NCI-H2171 treated with DMSO at 0.1 percent for 48 hours (cell line): ENCODE results near the gene PPHLN1.

Experiments
- DNase-seq: peaks from one replicate; lab custom pipeline; 2025; lab: John Stamatoyannopoulos, UW

Gene PPHLN1

DNA sequence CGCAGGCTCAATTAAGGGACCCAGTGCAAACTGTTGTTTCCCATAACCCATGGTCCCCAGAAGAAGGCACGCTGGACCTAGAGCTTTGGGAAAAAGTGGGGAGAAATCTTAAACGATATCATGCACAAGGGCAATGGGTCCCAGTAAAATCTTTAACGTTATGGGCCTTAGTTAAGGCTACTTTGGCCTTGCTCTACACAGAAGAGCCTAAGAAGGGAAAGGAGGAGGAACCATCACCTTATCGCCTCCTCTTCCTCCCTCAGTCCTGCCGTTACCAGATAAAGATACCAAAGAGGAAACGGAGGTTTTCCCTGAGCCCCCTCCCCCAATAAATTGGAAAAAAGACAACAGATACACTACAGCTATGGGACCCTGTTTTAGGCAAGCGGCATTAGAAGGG is 116.9 kb downstream of the PPHLN1 start:
- no peak for DNase-seq

DNA sequence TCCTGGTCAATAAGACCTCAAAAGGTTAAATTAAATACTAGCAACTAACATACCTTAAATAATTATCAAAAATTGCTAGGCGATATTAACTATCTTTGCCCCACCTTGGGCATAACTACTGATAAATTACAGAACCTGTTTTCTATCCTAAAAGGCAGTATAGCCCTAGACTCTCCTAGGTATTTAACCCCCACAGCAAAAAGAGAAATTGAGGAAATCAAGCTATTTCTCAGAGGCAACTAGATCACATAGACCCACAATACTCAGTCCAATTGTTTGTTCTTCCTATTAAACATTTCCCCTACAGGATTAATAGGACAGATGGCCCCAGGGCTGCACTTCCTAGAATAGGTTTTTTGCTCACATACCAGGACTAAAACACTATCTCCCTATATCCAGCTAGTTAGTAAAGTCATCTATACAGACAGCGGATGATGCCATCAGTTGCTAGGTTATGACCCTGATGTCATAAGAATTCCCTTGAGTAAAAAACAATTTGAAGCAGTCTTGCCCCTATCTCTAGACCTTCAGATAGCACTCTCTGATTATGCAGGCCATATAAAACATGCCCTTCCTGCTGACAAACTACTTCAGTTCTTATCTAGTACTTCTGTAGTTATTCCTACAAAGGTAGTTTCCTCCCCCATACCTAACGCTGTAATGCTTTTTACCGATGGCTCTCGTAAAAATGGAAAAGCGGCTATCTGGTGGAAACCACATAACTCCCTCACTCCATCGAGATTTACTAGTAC is 118.4 kb downstream of the PPHLN1 start:
- no peak for DNase-seq

DNA sequence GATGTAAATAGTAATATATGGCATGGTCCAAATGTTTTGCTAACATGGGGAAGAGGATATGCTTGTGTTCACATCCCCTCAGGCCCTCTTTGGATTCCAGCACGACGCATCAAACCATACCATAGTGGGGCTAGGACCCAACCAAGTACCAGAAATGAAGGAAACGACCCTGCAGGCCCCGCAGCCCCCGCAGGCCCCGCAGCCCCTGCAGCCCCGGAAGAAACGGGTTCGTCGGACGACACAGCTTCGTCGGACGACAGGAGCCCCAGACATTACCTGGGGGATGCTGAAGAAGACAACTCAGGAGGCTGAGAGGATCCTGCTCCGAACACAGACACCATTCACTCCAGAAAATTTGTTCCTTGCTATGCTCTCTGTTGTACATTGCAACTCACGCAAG is 119.9 kb downstream of the PPHLN1 start:
- DNase-seq: no peak

DNA sequence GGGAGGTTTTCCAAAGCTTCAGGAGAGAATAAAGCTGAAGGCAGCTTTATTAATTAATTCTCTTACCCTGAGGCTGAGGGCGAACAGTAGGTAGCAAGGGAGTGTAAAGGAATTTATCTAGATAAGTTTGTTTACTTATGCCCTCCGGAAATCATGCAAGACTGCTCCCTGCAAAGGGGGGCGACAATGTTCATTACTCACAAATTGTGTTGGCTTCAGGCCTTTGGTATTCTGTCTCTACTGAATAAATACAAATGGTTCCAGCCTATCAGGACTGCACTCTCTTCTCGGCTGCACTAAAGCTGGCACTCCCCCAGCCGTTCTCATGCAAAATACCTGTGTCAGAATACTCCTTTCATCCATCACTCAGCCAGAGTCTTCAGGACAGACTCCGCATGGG is 120.8 kb downstream of the PPHLN1 start:
- no peak for DNase-seq

DNA sequence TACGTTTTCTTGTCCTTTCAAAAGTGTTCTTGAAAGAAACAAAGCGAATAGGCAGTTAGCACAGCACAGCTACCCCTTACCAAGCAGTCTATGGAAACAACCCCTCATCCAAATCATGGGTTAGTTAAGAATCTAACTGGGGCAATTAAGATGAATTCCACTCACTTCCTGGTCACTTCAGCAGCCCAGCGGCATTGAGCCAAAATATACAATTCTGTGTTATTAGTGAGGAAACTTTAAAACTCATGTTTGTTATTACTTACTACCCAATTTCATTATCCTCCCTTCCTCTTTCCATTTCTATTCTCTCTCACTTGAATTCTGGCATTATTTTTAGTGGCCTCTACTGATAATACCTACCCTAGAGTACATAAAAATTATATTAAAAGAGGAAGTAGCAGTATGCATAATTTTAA is 121.4 kb downstream of the PPHLN1 start:
- no peak for DNase-seq

DNA sequence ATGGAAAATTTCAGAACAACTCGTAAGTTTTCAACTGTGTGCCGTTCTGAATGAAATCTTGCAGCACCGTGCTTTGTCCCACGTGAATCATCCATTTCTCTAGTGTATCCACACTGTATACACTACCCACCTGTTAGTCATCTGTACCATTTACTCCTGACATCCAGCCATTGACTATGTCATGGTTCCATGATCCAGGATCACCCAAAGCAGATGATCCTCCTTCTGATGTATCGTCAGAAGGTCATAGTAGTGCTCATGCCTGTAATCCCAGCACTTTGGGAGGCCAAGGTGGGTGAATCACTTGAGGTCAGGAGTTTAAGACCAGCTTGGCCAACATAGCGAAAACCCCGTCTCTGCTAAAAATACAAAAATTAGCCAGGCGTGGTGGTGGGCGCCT is 122.9 kb downstream of the PPHLN1 start:
- DNase-seq: no peak

DNA sequence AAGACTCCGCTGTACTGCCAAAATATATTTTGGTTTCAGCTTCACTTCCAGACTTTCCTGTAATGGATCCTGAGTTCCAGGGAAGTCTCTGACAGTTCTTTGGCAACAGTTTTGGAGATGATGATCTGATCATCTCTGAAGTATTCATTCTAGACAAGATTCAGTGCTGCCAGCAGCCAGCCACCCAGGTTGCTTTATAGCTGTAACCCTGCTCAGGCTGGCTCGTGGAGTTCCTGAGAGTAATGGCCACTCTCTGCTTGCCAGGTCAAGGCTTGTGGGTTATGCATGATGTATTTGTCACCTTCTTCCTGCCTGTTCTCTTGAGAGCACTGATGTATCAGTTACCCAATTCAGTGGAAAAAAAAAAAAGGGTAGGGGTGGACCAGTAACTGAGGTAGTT is 124.3 kb downstream of the PPHLN1 start:
- no peak for DNase-seq

DNA sequence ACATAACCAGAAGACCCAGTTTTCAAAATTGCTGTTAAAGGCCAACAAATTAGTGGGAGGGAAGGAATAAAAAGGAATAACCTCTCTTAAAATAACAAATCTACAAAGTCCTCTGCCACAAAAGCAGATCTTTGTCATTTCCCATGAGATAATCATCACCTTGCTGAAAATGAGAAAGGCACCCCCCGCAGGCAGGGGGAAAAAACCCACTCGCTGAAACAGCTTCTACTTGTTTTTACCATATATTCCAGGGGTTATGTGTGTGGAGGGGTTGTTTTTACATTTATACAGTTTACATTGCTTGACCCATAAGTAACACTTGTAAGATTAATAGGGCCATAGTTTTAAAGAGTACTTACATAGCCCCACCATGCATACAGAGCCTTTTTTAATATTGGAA is 132.6 kb downstream of the PPHLN1 start:
- no peak for DNase-seq

DNA sequence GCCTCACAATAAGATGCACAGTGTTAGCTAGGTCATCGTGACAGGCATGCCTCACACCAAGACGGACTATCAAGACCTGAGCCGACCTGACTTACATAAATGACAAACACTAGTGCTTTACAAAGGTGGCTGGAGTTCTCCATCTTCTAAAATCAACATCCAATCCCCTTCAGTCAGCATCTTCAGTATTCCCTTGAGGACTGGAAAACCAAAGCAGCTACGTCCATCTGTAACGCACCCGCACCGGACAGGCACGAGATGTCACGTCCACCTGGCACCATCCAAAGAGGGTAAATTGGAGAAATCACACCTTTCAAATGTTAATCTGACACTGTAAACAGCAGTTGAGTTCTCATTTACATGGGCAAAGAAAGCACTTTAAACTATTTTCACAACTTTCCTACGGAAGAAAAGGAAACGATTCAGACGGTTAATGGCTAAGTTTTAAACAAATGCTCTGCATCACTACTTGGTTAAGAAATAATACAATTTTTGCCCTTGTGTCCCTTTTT is 133.4 kb downstream of the PPHLN1 start:
- no peak for DNase-seq

DNA sequence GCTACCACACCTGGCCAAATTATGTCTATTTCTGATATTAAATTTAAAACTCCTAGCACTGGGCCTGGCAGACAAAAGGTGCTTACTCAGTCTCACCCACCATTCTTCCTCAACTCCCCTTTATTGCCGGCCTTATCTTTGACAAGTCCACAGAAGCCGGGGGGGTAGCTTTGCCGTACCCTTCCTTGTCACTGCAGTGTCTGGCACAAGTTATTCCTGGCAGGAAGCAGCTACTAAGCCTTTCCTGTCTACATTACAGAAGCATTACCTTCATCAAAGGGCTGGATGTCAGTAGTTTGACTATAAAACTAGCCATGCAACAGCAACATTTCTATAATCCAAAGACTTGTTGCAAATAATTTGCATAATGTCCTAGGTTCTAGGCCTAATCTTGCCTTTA is 136.5 kb downstream of the PPHLN1 start:
- no peak for DNase-seq

DNA sequence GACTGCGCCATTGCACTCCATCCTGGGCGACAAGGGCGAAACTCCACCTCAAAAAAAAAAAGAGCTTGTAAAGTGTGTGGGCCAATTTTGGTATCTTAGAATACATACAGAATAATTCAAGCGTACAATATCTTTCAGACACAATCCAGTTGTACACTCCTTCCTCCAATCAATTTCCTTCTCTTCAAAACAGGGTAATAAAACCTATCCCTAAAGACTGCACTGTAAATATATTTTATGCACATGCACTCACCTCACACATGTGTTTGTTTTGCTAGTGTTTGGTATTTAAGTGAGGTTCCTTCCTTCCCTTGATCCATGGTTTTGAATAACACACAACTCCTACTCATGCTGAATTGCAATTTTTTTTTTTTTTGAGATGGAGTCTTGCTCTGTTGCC is 137.7 kb downstream of the PPHLN1 start:
- no peak for DNase-seq

DNA sequence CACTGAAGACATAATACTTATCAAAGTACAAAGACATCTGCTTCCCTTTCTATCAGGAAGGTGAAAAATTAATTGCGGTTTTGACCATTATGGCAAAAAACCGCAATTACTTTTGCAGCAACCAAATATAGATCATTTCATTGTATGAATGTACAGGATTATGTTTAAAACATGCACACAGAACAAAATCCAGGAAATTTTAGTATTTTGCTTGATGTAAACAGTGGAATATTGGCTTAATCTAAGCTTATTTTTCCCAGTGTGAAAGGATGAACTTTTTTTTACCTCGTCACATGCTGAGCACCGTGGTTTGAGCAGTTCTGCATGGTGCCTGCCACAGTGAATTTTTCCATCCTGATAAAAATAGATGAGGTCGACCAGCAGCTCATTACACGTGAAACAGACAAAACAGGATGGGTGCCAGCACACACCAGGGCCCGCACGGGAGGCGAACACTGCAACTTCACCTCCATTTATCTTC is 142.4 kb downstream of the PPHLN1 start:
- no peak for DNase-seq

DNA sequence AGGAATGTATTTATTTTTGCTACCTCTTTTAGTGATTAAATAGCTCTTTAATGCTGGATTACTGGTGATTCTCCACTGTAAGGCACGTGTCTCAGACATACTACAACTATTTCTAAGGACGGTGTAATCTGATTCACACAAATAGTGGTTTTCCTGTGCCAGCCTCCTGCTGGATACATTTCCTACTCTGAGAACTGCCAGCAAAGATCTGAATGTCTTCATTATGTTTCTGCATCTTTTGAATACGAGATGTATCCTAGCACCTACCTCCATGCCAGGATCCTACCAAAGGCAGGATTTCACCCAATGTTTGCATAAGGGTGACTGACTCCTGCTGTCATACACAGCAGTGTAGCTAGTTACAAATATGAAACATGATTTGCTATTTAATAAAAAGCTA is 143.0 kb downstream of the PPHLN1 start:
- DNase-seq: no peak

DNA sequence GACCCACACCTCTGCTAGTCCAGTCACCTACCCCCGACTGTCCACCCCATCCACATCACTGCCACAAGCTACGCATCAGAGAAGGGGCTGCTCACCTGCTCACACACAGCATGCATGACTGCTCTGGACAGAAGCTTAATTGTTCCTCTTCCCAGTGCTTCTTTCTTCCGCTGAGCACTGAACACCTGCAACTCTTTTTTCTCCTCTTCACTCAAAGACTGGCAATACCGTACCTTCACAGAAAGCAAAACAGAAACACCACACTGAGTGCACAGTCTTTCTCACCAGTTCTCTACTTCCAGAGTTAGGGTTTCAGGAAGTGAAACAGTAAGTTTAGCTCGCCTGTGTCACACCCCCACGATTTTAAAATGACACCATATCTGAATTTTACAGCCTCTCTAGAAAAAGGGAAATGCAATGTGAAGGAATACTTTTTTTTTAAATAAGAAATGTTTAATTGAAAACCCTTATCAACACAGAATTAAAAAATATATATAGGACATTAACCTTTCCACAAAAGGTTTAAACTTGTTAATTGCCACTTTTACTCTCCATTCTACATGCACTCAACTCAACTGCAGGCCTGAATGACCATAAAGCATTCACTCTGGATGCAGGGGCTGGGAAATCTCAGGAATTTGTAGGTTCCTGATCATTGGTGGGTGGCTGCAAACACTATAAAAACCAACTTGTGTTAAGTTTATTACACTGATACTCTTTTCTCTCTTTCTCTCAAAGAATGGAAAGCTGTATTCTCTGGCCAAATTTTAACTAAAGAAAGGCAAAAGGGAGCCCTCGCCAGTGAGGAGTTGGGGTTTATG is 143.6 kb downstream of the PPHLN1 start:
- no peak for DNase-seq

DNA sequence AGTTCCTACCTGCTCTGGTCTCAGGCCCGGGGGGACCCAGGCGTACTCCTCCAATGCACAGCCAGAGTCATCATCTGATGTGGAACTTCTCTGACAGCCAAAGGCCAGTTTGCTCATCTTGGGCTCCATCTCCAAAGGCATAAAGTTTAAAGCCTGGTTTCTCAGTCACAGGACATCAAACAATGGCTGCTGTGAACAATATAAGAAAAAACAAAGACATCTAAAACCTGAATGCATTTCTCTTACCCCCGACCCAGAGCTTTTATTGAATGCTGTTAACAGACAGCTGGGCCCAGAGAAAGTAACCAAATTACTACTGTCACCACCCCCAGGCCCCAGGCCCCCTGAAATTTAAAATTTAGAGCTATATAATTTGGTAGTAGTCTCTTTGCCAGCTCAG is 146.4 kb downstream of the PPHLN1 start:
- DNase-seq: no peak

DNA sequence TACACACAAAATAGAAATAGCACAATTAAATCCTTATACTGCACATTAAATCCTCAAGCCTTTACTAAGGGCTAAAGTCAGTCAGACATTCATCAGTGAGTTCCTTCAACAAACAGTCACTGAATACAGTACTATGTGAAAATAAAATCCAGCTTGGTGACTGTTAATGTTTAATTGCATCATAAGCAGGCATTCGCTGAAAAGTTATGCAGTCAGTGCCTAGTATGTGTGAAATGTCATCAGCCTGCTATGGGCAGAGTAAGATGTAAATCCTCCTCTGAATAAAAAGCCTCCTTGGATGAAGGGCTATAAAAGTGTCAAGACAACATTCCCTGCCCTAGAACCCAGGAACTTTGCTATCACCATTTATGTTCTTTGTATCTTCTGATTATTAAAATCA is 147.2 kb downstream of the PPHLN1 start:
- DNase-seq: no peak

DNA sequence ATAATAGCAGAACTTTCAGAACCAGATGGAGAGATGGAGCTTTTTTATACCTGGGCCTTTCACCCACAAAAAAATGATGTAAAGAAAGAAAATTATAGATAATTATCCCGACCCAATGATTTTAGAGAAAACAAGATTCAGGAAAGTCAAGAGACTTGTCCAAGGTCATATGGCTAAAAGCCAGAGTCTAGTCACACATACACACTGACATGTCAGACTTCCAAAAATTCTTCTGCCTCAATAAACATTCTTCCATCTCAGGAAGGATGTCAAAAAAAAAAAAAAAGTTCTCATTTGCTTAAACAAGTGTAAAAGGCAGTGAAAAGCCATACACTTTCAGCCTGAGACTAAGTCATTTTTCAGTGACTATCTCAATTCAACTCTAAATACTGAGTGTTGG is 147.6 kb downstream of the PPHLN1 start:
- peak; percentile 6 for DNase-seq

DNA sequence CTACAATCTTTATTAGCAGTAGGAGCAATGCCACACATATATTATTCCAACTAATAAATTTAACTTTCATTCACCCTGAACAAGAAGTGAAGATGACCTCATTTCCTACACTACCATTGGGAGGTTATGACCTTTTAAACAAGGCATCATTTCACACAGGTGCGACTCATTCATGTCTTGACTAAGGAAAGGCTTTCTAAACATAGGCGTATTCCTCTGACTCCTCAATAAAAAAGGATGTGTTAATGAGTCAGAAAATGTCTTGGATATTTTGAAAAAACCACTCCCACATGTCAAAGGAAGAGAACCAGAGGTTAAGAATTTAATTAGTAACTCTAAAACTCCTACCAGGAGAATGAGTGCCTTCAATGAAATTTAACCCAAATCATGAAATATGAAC is 148.4 kb downstream of the PPHLN1 start:
- peak; percentile 46 for DNase-seq

DNA sequence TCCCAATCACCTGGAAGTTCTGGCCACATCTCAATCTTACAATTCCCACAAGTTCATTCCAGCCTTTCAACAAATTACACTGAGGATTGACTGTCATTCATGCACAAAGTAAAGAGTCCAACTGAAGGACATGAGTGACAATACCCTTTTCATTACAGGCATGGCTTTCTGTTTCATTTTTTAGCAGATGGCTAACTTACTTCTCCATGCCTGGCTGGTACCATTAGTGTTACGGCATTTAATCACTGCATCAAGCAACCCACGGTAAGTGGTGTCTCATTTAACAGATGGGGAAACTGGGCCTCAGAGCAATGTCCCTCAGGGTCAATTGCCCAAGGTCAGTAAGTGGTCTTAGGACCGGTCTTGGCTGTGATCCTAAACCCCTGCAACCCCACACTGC is 149.1 kb downstream of the PPHLN1 start:
- DNase-seq: peak; percentile 25

DNA sequence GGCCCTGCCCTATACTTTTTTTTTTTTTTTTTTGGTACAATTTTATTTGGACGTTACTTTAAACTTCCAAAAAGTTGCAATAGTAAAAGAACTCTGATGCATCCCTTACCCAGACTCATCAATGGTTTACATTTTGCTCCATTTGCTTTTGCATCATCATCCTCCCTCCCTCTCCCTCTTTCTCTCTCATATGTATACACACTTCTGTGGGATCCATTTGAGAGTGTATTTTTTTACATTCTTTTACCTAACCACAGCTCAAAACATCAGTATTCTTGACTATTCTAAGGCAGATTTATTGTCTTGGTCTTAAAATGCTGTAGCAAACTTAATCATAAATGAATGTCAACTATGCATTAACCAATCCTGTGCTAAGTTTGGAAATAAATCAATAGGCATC is 152.0 kb downstream of the PPHLN1 start:
- DNase-seq: no peak

DNA sequence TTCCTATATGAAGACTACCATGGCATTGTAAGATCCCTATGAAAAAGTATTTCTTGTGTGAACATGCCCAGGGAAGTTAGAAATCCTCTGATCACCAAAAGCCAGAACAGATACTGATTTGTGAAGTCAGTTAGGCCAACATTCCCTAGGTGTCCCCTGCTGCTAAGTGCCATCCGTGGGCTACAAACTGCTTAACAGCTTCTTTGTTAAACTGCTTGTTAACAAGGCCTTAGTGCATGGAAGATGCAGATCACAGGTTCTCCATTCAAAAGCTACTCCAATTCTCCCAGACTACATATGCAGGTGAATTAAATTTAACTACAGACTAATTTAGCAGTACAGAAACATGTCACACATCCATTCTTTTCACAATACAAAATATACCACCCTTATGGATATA is 155.4 kb downstream of the PPHLN1 start:
- no peak for DNase-seq

DNA sequence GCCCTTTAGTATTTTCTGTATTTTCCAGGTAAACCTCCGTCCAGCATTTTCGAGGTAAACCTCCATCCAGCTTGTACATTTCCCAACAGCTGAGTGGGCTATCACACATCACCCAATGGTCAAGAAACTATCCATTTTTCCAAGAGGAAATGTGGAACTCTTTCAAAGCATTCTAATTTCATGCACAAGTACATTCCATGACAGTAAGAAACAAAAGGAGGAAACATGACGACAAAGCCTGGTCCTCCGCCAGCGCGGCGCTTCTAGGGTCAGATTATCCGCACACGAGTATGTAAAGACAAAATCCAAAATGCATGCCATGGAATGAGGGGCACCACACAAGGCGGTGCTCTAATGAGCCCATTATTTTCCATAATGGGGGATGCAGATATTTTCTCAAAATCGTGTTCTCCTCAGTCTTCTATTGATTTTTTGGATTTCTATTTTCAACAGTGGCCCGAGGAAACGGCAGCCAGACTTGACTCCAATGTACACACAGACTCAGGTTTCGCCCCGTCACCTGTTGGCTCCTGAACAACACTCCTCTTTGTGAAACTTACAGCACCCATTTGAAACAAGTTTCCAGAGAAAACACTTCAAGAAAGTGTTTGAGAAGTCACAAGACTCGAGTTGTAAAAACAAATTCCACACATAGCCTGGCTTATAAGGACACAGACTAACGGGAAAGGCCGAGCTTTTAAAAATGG is 156.2 kb downstream of the PPHLN1 start:
- peak; percentile 59 for DNase-seq
